ENCODE results near the gene STARD7. TPM values are rescaled to one million over a fixed set of nuclear protein-coding genes. Genes with fewer than 3 reads are reported as not detected.
A peak's percentile ranks its signal among the peaks of the same experiment; 100 is the strongest.

The STARD7 gene
- total RNA-seq, 1 experiment from 2014 or later = 105 TPM

- ChIA-PET POLR2A (no interaction called here), CTCF (interaction anchor here (0.7 to 1.3 kb wide), 3 partner anchors 8 to 332 kb away, joined by 3 to 4 read pairs (median 3); no protein-coding TSS in a partner anchor)
- Mint-ChIP-seq H3K36me3 (ENCODE audit: insufficient read depth, unreplicated experiment) (peaks cover 15% of the 10 kb centered on the region), H3K27ac (ENCODE audit: low read depth, unreplicated experiment) (no peak overlapping the region), H3K27me3 (ENCODE audit: insufficient read depth, unreplicated experiment) (no peaks in the 10 kb centered on the region), H3K4me1 (ENCODE audit: insufficient read depth, unreplicated experiment) (peaks cover 5% of the 10 kb centered on the region), H3K9me3 (ENCODE audit: unreplicated experiment) (peaks cover 7% of the 10 kb centered on the region), H3K4me3 (ENCODE audit: unreplicated experiment) (no peak overlapping the region)
- TF ChIP-seq CTCF (IDR thresholded peaks at IDR 0.05; ENCODE audit: unreplicated experiment) = no peak
- intact Hi-C loops (cut with micrococcal nuclease) = no loop called here
- no TSS peak for BruUV-seq (replicated peaks)
- DNase-seq (ENCODE audit: unreplicated experiment) = no peak
Measured at GRCh38 chr2:96180002-96180401, 28.6 kb downstream of the STARD7 start.

- CTCF ChIA-PET = interaction anchor here (0.7 to 5.6 kb wide), 5 partner anchors 13 to 562 kb away, joined by 3 to 54 read pairs (median 37); no protein-coding TSS in a partner anchor
Measured at GRCh38 chr2:96176661-96177060, 32.0 kb downstream of the STARD7 start.

GRCh38 chr2:96175951-96176350 lies 32.7 kb downstream of the STARD7 start:
- Mint-ChIP-seq H3K9me3 (ENCODE audit: unreplicated experiment) (no peaks in the 10 kb centered on the region), H3K4me1 (ENCODE audit: insufficient read depth, unreplicated experiment) (no peaks in the 10 kb centered on the region), H3K36me3 (ENCODE audit: insufficient read depth, unreplicated experiment) (no peaks in the 10 kb centered on the region), H3K4me3 (ENCODE audit: unreplicated experiment) (no peak overlapping the region), H3K27ac (ENCODE audit: low read depth, unreplicated experiment) (no peak overlapping the region), H3K27me3 (ENCODE audit: insufficient read depth, unreplicated experiment) (no peaks in the 10 kb centered on the region)
- ChIA-PET CTCF (interaction anchor here (0.7 to 5.6 kb wide), 9 partner anchors 12 to 563 kb away, joined by 3 to 54 read pairs (median 7); no protein-coding TSS in a partner anchor), POLR2A (no interaction called here)
- intact Hi-C loops (cut with micrococcal nuclease) = loop anchor here (10.0 kb wide), 1 partner anchor 151 kb away; no protein-coding TSS in a partner anchor
- no TSS peak for BruUV-seq (replicated peaks)
- DNase-seq (ENCODE audit: unreplicated experiment) = peak; percentile 24
- no peak for TF ChIP-seq CTCF (IDR thresholded peaks at IDR 0.05; ENCODE audit: unreplicated experiment)

More at GRCh38 chr2:96176661-96177060, 32.0 kb downstream of the STARD7 start:
- H3K27ac Mint-ChIP-seq (ENCODE audit: low read depth, unreplicated experiment) = no peak overlapping the region
- POLR2A ChIA-PET = no interaction called here
- intact Hi-C loops (cut with micrococcal nuclease) = loop anchor here (10.0 kb wide), 1 partner anchor 152 kb away; no protein-coding TSS in a partner anchor
- no peak for TF ChIP-seq CTCF (IDR thresholded peaks at IDR 0.05; ENCODE audit: unreplicated experiment)
- BruUV-seq (replicated peaks) = no TSS peak
- no peak overlapping the region for H3K4me3 Mint-ChIP-seq (ENCODE audit: unreplicated experiment)
- no peak for DNase-seq (ENCODE audit: unreplicated experiment)
- H3K4me1 Mint-ChIP-seq (ENCODE audit: insufficient read depth, unreplicated experiment) = no peaks in the 10 kb centered on the region
- no peaks in the 10 kb centered on the region for H3K27me3 Mint-ChIP-seq (ENCODE audit: insufficient read depth, unreplicated experiment)
- no peaks in the 10 kb centered on the region for H3K36me3 Mint-ChIP-seq (ENCODE audit: insufficient read depth, unreplicated experiment)
- peaks cover under 1% of the 10 kb centered on the region for H3K9me3 Mint-ChIP-seq (ENCODE audit: unreplicated experiment)

- intact Hi-C loops (cut with micrococcal nuclease) = loop anchor here (1.0 to 10.0 kb wide), 3 partner anchors 36 to 181 kb away; partner anchors contain the start of gene ASTL
- Mint-ChIP-seq H3K36me3 (ENCODE audit: insufficient read depth, unreplicated experiment) (no peaks in the 10 kb centered on the region), H3K4me1 (ENCODE audit: insufficient read depth, unreplicated experiment) (no peaks in the 10 kb centered on the region), H3K27me3 (ENCODE audit: insufficient read depth, unreplicated experiment) (no peaks in the 10 kb centered on the region), H3K27ac (ENCODE audit: low read depth, unreplicated experiment) (no peak overlapping the region), H3K9me3 (ENCODE audit: unreplicated experiment) (no peaks in the 10 kb centered on the region), H3K4me3 (ENCODE audit: unreplicated experiment) (no peak overlapping the region)
- ChIA-PET CTCF (interaction anchor here (0.6 to 5.6 kb wide), 36 partner anchors 8 to 335 kb away, joined by 3 to 54 read pairs (median 6); partner anchors contain the start of genes ADRA2B and ASTL), POLR2A (interaction anchor here (0.8 to 1.3 kb wide), 3 partner anchors 37 to 180 kb away, joined by 3 to 4 read pairs (median 3); no protein-coding TSS in a partner anchor)
- no TSS peak for BruUV-seq (replicated peaks)
- TF ChIP-seq CTCF (IDR thresholded peaks at IDR 0.05; ENCODE audit: unreplicated experiment) = peak; percentile 88
- peak; percentile 81 for DNase-seq (ENCODE audit: unreplicated experiment)
Measured at GRCh38 chr2:96174251-96175144, 34.1 kb downstream of the STARD7 start.
